Epithelial cell of esophagus (primary cell): ENCODE measurements around the gene AACS.

Experiments
- DNase-seq: peaks from one replicate; pipeline ENCODE4 v3.0.0; 2010; ENCODE audit warnings: low read depth
- H3K4me3 ChIP-seq: 2 replicates; pipeline ENCODE4 v1.5.1; 2011; ENCODE audit warnings: mild to moderate bottlenecking, low read length, control low read depth
- TF ChIP-seq, protein P1 (sequence below): IDR thresholded peaks from 2 replicates; pipeline ENCODE4 v1.5.1; 2011; ENCODE audit warnings: low read depth, mild to moderate bottlenecking, low read length, control low read depth, inconsistent platforms; ENCODE audit not compliant: insufficient read depth; ENCODE audit errors: missing control alignments

The AACS gene

GRCh38 chr12:125151284-125151683 lies 86.0 kb downstream of the AACS start:
- no peak for DNase-seq
- no peak overlapping the region for H3K4me3 ChIP-seq
- TF ChIP-seq, protein P1, sequence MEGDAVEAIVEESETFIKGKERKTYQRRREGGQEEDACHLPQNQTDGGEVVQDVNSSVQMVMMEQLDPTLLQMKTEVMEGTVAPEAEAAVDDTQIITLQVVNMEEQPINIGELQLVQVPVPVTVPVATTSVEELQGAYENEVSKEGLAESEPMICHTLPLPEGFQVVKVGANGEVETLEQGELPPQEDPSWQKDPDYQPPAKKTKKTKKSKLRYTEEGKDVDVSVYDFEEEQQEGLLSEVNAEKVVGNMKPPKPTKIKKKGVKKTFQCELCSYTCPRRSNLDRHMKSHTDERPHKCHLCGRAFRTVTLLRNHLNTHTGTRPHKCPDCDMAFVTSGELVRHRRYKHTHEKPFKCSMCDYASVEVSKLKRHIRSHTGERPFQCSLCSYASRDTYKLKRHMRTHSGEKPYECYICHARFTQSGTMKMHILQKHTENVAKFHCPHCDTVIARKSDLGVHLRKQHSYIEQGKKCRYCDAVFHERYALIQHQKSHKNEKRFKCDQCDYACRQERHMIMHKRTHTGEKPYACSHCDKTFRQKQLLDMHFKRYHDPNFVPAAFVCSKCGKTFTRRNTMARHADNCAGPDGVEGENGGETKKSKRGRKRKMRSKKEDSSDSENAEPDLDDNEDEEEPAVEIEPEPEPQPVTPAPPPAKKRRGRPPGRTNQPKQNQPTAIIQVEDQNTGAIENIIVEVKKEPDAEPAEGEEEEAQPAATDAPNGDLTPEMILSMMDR: no peak

GRCh38 chr12:125152463-125152862 lies 87.2 kb downstream of the AACS start:
- TF ChIP-seq, protein P1: no peak
- DNase-seq: no peak
- no peak overlapping the region for H3K4me3 ChIP-seq

- H3K4me3 ChIP-seq: no peak overlapping the region
- TF ChIP-seq, protein P1: no peak
- no peak for DNase-seq
Observed at GRCh38 chr12:125155366-125155765, 90.1 kb downstream of the AACS start.

DNA sequence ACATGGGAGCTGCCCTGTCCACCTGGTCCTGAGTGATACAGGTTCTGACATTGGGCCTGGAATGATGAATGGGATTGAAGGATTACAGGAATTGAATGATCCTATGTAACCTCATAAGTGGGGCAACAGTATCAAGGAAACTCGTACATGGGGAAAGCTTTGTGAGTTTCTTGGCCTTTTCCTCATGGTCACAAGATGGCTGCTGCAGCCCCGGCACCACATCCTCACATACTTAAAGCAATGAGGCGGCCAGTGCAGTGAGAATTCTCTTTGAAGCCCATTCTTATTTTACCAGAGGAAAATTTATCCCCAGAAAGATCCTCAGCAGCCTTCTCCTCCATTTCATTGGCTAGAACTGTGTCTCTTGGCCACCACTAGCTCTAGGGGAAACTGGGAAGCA lies 91.9 kb downstream of the AACS start:
- TF ChIP-seq, protein P1: no peak
- no peak for DNase-seq
- H3K4me3 ChIP-seq: no peak overlapping the region

DNA sequence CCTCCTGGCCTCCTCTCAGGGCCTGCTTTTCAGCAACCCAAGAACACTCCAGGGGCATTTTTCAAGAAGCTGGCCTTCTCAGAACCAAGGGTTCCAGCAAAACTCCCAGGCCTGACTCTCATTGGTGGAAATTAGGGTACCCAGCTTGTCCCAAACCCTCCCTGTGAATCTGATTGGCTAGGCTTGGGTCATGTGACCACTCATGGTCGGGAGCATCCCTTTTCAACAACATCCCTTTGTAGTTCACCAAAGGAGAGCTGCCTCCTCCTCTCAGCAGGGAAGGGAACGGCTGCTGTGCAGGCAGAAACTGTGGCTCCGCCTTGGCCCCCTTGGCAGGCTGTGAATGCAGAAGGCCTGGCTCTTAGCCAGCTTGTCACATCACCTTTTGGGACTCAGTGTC lies 94.5 kb downstream of the AACS start:
- TF ChIP-seq, protein P1: no peak
- DNase-seq: no peak
- H3K4me3 ChIP-seq: no peak overlapping the region

- H3K4me3 ChIP-seq: no peak overlapping the region
- TF ChIP-seq, protein P1: no peak
- no peak for DNase-seq
Observed at GRCh38 chr12:125160281-125160955, 95.2 kb downstream of the AACS start.

GRCh38 chr12:125161712-125162022 lies 96.4 kb downstream of the AACS start:
- H3K4me3 ChIP-seq: no peak overlapping the region
- TF ChIP-seq, protein P1: no peak
- DNase-seq: no peak
